ENCODE data around the gene CCL26. TPM values are rescaled to one million over a fixed set of nuclear protein-coding genes. Genes with fewer than 3 reads are reported as not detected.

CCL26 gene
- total RNA-seq, 1 donor from 2014 or later = 1.2 TPM

DNA sequence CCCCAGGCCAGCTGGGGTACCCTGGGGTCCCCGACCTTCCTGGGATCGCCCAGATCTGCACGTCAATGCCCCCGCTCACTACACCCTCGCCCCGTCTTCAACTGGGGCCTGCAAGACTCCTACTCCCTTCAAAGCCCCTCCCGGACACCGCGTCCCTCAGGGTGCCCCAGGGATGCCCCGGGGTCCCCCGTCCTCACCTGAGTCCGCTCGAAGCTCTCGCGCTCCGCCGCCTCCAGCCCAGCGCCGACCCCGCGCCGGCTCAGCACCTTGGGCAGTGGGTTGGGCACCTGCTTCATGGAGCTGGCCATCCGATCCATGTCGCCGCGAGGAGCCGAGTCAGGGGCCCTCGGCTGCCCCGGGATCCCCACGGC is 33.4 kb downstream of the CCL26 start, which contains the start of gene HIP1:
Gene HIP1 (minus strand): TSS at position 338 of the 371 bp plus-strand sequence. CDS start 21 bp downstream, at position 317.
- Histone ChIP-seq H3K4me1 (peaks cover 22% of the 10 kb centered on the region), H3K27me3 (no peaks in the 10 kb centered on the region), H3K36me3 (no peaks in the 10 kb centered on the region), H3K27ac (peak within 1 kb of the TSS; percentile 86), H3K9me3 (no peaks in the 10 kb centered on the region), H3K4me3 (peak within 1 kb of the TSS; percentile 91)
- TF ChIP-seq, protein P1, sequence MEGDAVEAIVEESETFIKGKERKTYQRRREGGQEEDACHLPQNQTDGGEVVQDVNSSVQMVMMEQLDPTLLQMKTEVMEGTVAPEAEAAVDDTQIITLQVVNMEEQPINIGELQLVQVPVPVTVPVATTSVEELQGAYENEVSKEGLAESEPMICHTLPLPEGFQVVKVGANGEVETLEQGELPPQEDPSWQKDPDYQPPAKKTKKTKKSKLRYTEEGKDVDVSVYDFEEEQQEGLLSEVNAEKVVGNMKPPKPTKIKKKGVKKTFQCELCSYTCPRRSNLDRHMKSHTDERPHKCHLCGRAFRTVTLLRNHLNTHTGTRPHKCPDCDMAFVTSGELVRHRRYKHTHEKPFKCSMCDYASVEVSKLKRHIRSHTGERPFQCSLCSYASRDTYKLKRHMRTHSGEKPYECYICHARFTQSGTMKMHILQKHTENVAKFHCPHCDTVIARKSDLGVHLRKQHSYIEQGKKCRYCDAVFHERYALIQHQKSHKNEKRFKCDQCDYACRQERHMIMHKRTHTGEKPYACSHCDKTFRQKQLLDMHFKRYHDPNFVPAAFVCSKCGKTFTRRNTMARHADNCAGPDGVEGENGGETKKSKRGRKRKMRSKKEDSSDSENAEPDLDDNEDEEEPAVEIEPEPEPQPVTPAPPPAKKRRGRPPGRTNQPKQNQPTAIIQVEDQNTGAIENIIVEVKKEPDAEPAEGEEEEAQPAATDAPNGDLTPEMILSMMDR (IDR thresholded peaks at IDR 0.05) = no peak
- no peak for ATAC-seq
- no peak for DNase-seq
- intact Hi-C loops (cut with DNase I) = no loop called here

DNA sequence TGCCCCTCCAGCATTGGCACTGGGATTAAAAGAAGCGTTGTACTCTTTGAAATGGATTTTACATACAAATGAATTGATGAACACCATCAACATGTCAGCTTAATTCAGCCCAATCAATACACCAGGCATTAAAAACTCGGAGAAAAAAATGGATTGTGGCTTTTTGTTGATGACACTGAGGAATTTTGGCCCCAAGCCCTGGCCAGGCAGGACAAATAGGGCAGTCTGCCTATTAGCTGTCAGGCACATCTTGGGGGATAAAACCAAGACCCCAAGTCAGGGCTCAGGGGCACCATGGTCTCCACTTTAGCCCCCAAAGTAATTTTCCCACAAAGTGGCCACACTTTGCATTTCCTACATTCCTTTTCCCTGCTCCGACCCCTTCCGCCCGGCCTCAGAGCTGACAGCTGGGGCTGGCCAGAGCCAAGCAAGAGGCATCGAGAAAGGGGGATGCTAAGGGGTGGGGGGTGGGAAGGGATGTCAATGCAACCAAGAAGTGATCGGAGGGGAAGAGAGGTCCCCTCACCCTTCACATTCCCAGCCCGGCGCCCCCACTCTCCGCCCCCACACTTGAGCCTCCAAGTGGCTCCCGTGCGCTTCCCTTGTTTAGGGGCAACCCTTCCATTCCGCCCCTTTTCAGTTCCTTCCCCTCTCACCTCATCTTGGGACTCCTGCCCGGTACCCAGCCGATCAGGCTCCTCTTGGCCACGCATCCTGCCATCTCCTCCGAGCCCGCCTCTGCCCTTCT is 34.0 kb downstream of the CCL26 start:
- Histone ChIP-seq H3K27ac (peak overlapping the region; percentile 82), H3K4me1 (peaks cover 26% of the 10 kb centered on the region), H3K4me3 (peak overlapping the region; percentile 91), H3K9me3 (no peaks in the 10 kb centered on the region), H3K36me3 (no peaks in the 10 kb centered on the region), H3K27me3 (no peaks in the 10 kb centered on the region)
- TF ChIP-seq, protein P1 (IDR thresholded peaks at IDR 0.05) = no peak
- ATAC-seq (no peak), DNase-seq (no peak)
- intact Hi-C loops (cut with DNase I) = no loop called here

DNA sequence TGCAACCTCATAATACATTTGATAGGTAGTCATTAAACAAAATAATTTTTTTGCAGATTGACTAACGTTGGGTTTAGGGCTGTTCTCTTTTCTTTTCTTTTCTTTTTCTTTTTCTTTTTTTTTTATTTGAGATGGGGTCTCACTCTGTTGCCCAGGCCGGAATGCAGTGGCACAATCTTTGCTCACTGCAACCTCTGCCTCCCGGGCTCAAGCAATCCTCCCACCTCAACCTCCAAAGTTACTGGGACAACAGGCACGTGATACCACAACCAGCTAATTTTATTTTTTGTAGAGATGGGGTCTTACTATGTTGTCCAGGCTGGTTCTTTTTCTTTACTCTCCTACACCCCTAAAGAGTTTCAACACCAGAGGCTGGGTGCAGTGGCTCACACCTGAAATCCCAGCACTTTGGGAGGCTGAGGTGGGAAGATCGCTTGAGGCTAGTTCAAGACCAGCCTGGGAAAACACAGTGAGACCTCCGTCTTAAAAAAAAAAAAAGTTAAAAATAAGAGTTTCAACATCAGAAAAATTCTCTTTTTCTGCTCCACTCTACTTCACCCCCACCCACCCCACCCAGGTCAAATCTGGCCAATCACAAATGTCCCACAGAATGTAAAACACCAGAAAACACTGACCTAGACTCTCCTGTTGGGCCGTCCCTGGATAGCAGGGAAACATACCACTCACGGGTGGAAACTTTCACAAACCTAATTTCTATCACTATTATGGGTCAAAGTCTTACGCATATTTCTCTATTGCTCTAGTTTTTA is 36.2 kb downstream of the CCL26 start:
- no peak overlapping the region for H3K4me3 ChIP-seq
- intact Hi-C loops (cut with DNase I) = no loop called here
- peaks cover 29% of the 10 kb centered on the region for H3K4me1 ChIP-seq
- H3K9me3 ChIP-seq = no peaks in the 10 kb centered on the region
- no peak for ATAC-seq
- no peak overlapping the region for H3K27ac ChIP-seq
- DNase-seq = no peak
- no peaks in the 10 kb centered on the region for H3K27me3 ChIP-seq
- H3K36me3 ChIP-seq = no peaks in the 10 kb centered on the region
- TF ChIP-seq, protein P1 (IDR thresholded peaks at IDR 0.05) = no peak

DNA sequence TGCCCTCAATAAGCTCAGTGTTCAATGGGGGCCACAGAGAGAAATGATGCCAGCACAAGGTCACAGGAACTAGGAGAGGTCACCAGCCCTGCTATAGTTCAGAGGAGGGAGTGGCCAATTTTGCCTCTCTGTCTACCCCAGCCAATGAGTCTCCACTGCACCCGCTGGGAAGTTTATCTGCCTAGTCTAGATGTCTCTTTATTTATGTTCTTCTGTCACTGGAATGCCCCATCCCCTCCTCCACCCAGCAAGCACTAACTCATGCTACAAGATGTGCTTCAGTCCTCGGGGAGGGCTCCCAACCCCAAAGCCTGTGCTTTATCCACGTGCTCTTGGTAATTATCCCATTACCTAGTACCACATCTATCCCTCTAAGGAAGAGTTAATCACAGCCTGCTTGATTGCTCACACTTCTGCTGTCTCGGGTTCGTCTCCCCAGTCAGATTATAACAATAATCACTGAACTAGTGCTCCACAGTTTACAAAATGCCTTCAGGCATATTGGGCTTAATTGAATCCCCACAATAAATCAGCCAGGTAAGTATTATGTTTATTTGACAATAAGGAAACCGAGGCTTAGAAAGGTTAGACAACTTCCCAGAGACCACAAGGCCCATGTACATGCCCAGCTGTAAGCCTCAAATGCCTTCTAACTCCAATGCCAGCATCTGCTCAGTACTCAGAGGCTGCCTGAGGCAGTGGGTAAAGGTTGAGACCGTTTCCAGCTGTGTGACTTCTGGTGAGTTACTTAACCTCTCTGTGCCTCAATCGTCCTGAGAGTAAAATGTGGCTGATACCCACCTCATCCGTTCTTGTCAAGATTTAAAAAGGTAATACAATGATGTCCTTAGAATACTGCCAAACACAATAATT is 37.2 kb downstream of the CCL26 start:
- no peak for ATAC-seq
- TF ChIP-seq, protein P1 (IDR thresholded peaks at IDR 0.05) = no peak
- Histone ChIP-seq H3K4me1 (peaks cover 25% of the 10 kb centered on the region), H3K27ac (no peak overlapping the region), H3K27me3 (no peaks in the 10 kb centered on the region), H3K4me3 (no peak overlapping the region), H3K9me3 (no peaks in the 10 kb centered on the region), H3K36me3 (no peaks in the 10 kb centered on the region)
- no peak for DNase-seq
- intact Hi-C loops (cut with DNase I) = no loop called here

DNA sequence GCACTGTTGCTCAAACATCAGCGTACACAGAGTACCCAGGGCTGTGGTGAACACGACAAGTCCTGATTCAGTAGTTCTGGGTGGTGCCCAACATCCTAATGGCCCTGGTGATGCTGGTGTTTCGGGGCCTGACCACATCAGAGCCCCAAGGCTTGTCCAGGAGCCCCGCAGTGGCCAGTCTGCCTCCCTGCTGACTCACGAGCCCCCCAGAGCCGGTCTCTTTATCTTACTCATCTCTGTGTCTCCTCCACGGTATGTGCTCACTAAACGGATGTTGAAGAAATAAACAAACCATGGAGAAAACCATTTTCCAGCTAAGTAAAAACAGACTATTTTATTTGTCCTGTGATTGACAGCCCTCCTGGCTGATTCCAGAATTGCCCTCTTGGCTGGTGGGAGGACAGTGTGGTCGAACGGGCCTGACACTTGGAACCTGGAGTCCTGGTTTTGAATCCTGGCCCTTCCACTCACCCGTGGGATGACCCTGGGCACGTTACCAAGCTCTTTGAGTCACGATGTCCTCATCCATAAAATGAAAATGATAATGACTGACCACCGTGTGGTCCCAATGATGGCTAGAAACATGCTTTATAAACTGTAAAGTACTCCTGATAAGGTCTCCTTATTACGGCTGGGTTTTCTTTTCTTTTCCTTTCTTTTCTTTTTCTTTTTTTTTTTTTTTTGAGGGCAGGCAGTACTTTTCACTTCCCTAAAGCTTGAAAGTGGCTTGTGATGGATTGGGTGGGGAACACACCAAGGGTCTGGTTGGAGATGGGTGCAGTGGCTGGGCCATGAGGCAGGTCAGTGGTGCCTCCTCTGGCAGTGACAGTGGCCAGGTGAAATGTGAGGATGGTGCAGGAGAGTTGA is 39.0 kb downstream of the CCL26 start:
- Histone ChIP-seq H3K4me1 (peaks cover 35% of the 10 kb centered on the region), H3K27me3 (no peaks in the 10 kb centered on the region), H3K9me3 (no peaks in the 10 kb centered on the region), H3K27ac (peak overlapping the region; percentile 61), H3K36me3 (no peaks in the 10 kb centered on the region), H3K4me3 (no peak overlapping the region)
- TF ChIP-seq, protein P1 (IDR thresholded peaks at IDR 0.05) = no peak
- intact Hi-C loops (cut with DNase I) = no loop called here
- no peak for DNase-seq
- no peak for ATAC-seq

Data from upper lobe of right lung (tissue), 1 donor.